Stimulated activated CD4-positive, alpha-beta T cell treated with anti-CD3 and anti-CD28 coated beads, Interleukin-4, amount 100 ng/mL, for 48 hours (primary cell): ENCODE results near the gene ATAD2B.

Experiments used
- DNase-seq, 2 donors: peaks; one replicate each; pipeline ENCODE4 v3.0.0-alpha.2; 2020; ENCODE audit warnings: low read depth in 2 of 2

Gene ATAD2B

DNA sequence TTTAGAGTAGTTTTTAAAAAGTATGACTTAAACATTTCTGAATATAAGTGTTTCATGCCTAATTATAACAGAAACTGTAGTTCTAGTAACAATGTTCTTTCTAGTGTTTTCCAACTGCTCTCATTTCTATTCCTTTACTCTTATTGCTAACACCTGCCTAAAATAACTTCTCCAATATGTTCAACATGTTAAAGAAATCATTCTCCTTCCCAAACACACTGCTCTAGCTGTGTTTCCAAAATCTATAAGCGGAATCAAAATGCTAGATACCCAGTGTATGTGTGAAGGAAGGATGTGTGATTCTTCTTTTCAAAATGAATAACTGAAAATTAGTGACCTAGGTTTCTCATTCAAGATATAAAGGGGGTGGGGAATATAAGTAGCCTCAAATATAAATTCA lies 89.1 kb downstream of the ATAD2B start:
- no peak for DNase-seq

DNA sequence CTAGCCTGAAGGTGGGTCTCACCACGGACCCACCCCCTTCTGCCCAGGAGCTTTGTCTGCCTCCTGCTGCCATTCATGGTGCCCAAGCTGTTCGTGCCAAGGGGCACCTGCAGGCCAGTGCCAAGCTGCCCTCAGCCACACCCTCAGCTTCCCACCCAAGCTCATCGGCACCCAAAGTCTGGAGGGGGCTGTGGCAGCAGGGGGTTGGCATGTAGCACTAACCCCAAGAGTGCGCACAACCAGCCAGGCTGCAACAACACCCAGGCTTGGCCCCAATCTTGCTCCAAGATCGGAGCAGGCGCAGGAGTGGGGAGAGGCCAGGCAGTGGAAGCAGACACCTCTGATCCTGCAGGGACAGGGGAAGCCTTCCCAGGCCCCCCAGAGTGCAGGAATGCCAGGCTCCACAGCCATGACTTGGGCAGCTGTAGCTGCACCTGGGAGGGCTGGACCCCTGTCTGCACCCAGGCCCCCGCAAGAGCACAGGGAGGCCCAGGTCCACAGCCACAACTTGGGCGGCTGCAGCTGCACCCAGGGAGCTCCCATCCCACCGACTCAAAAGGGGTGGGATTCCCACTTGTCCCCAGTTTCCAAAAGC lies 89.9 kb downstream of the ATAD2B start:
- DNase-seq: no peak

GRCh38 chr2:23836505-23836904 lies 90.4 kb downstream of the ATAD2B start:
- DNase-seq: no peak

DNA sequence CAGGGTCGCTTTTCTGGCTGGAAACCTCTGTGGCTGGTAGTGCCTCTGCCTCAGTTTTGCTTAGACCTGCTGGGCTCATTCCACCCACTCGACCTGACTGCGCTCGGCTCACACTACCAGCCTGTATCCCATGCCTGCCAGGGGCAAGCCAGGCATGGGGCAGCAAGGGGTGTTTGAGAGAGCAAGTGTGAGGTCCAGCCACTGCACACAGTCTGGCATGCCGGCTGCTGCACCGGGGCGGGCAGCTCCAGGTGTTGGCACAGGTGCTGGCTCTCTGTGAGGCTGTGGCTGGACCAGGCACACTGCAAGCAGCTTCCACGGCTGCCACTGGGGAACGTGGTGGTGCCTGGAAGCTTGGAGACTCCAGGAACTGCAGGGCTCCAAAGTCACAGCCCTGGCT lies 90.9 kb downstream of the ATAD2B start:
- DNase-seq: no peak

GRCh38 chr2:23835423-23835822 lies 91.5 kb downstream of the ATAD2B start:
- DNase-seq: no peak

DNA sequence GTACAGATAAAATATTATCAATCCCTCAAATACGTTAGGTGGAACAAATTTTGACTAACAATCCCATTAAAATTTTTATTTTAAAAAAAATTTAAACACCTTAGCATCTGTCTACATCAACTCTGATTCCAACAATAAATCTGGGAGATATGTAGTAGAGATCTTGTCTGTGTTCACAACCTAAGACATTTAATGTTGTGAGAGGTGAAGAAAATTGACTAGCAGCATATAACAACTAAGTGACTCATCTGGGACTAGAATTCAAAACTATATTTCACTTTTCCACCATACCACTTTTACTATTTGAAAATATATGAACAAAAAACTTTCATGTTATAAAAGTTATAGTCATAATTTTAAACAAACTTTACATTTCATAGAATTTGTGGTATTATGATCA lies 97.9 kb downstream of the ATAD2B start:
- DNase-seq: no peak

DNA sequence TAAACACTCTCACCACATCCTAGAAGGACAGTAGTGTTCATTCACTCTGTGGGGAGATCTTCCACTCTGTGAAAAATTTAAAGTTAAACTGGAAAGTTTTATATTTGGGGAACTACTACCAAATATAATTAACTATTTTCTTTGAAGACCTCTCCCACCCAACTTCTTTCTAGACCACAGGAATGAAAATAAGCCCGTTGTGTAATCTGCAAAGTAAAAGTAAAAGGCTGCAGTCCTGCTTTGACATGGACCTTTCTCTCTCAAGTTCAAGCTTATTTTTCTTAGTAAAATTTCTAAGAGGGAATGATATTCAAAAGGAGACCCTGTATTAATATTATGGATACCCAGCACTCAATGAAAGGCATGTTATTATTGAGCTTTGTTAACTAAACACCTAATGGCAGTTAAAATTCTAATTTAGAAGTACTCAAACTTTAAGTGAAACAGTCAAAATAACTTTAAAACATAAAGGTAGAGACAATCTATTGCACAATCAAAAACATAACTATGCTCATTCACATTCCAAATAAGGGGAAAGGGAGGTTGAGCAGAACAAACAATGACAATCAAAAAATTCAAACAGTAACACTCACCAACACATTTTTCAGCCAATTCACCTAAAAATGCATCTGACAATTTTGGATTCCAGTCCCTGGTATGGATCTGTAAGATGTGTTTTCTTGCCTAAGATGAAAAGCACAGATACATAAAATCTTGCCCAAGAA lies 98.5 kb downstream of the ATAD2B start:
- DNase-seq: no peak

- no peak for DNase-seq
These were observed 99.6 kb downstream of the ATAD2B start for GRCh38 chr2:23827287-23827686.

- DNase-seq: no peak
These were observed 100.2 kb downstream of the ATAD2B start for GRCh38 chr2:23826771-23827170.

DNA sequence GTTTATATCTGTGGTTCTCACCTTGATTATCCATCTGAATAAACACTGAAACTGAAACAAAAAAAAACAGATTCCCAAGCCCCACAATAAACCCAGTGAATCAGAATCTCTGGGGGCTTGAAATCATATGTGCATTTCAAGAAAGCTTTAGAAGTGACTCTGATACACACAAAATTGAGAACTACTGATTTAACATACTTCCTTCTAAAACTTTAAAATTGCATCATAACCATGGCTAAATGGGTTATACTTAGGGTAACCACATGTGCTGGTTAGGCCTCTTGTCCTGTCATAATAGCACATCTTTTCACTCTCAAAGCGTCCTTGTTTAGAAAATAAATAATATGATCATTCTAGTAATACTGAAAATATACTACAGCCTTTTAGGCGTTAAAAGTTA lies 100.9 kb downstream of the ATAD2B start:
- DNase-seq: no peak

- DNase-seq: peak in 1 of 2 donors; percentile 8
These were observed 102.1 kb downstream of the ATAD2B start for GRCh38 chr2:23824777-23825212.

- no peak for DNase-seq
These were observed 103.1 kb downstream of the ATAD2B start for GRCh38 chr2:23823863-23824262.

GRCh38 chr2:23814963-23815362 lies 112.0 kb downstream of the ATAD2B start:
- no peak for DNase-seq

GRCh38 chr2:23813438-23813837 lies 113.5 kb downstream of the ATAD2B start:
- DNase-seq: no peak

GRCh38 chr2:23809150-23809549 lies 117.8 kb downstream of the ATAD2B start:
- no peak for DNase-seq

- no peak for DNase-seq
These were observed 120.2 kb downstream of the ATAD2B start for GRCh38 chr2:23806665-23807249.

- no peak for DNase-seq
These were observed 120.7 kb downstream of the ATAD2B start for GRCh38 chr2:23806201-23806600.

DNA sequence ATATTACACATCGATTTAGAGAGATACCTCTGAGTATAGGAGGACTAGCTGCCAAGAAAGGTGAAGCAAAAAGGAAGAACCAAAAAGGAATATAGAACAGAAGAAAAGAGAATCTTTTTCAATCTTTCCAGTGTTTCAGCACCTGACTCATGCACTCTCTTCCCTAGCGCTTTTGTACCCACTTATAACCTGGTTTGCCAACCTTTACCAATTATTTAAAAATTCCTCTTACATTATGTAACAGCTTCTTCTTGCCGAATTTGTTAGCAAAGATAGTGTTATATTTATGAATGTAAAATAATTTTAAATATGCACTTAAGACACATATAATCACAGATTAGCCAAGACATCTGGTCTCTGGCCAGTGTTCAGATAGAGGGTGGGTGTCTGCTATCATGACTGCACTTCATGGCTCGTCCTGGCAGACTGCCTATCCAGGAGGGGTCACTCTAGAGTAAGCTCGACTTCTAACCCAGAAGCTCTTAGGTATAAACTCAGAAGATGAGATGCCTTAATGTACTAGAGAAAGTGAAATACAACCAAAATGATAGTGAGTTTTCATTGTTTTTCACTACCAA lies 122.9 kb downstream of the ATAD2B start:
- DNase-seq: no peak

- DNase-seq: no peak
These were observed 123.5 kb downstream of the ATAD2B start for GRCh38 chr2:23803264-23803964.

GRCh38 chr2:23801396-23801795 lies 125.5 kb downstream of the ATAD2B start:
- DNase-seq: no peak

- DNase-seq: no peak
These were observed 132.7 kb downstream of the ATAD2B start for GRCh38 chr2:23794234-23794633.

GRCh38 chr2:23793476-23793875 lies 133.4 kb downstream of the ATAD2B start:
- no peak for DNase-seq
